Neural cell (in vitro differentiated cells): Measurements from ENCODE around the gene TACC2. TPM values are rescaled to one million over a fixed set of nuclear protein-coding genes. Genes with fewer than 3 reads are reported as not detected.

Experiments
- H2AFZ ChIP-seq: fragments of 200-600, 300-800 bp; sonication (generic), shearing (Covaris generic); 2 replicates; pipeline ENCODE4 v1.6.0; 2014; ENCODE audit warnings: low read depth, mild to moderate bottlenecking, antibody characterized with exemption, low read length, moderate library complexity
- H3F3A ChIP-seq: fragments of 200-600 bp; shearing (Covaris generic); 2 replicates; pipeline ENCODE4 v1.6.1; 2016; ENCODE audit warnings: mild to moderate bottlenecking, moderate library complexity, mixed read lengths, antibody characterized with exemption, low read length; ENCODE audit not compliant: insufficient read depth, poor library complexity, severe bottlenecking
- H3K27ac ChIP-seq: fragments of 200-600, 300-800 bp; sonication (generic), shearing (Covaris generic); 2 replicates; pipeline ENCODE4 v1.5.1; 2014; ENCODE audit warnings: mild to moderate bottlenecking, low read length, moderate library complexity
- H3K27me3 ChIP-seq: fragments of 300-800, 200-600 bp; sonication (generic), shearing (Covaris generic); 2 replicates; pipeline ENCODE4 v1.6.0; 2014; ENCODE audit warnings: mild to moderate bottlenecking, low read depth, low read length, moderate library complexity; ENCODE audit not compliant: insufficient read depth
- H3K36me3 ChIP-seq: fragments of 300-800, 200-600 bp; sonication (generic), shearing (Covaris generic); 2 replicates; pipeline ENCODE4 v1.5.1; 2014; ENCODE audit warnings: mild to moderate bottlenecking, antibody characterized with exemption, low read length, moderate library complexity; ENCODE audit not compliant: insufficient read depth
- H3K4me2 ChIP-seq: fragments of 300-800, 200-600 bp; sonication (generic), shearing (Covaris generic); 2 replicates; pipeline ENCODE4 v1.6.0; 2014; ENCODE audit warnings: mild to moderate bottlenecking, low read length
- H3K4me3 ChIP-seq: fragments of 300-800, 200-600 bp; sonication (generic), shearing (Covaris generic); 2 replicates; pipeline ENCODE4 v1.5.1; 2014; ENCODE audit warnings: mild to moderate bottlenecking, low read length, moderate library complexity
- H3K79me2 ChIP-seq: fragments of 200-600 bp; shearing (Covaris generic); replicated peaks from 2 replicates; pipeline ENCODE4 v1.6.0; 2014; ENCODE audit warnings: mild to moderate bottlenecking, low read length, moderate library complexity; ENCODE audit not compliant: insufficient read depth
- H3K9ac ChIP-seq: fragments of 300-800, 200-600 bp; sonication (generic), shearing (Covaris generic); 2 replicates; pipeline ENCODE4 v1.6.1; 2016; ENCODE audit warnings: mild to moderate bottlenecking, low read length, mixed read lengths
- H3K9me2 ChIP-seq: fragments of 200-600 bp; shearing (Covaris generic); 2 replicates; pipeline ENCODE4 v1.6.1; 2016; ENCODE audit warnings: mild to moderate bottlenecking, low read length, mixed read lengths; ENCODE audit not compliant: insufficient read depth
- H3K9me3 ChIP-seq: fragments of 200-600, 300-800 bp; sonication (generic), shearing (Covaris generic); 2 replicates; pipeline ENCODE4 v1.6.1; 2016; ENCODE audit warnings: mild to moderate bottlenecking, mixed run types, low read length, moderate library complexity, mixed read lengths
- H4K20me1 ChIP-seq: fragments of 200-600 bp; shearing (Covaris generic); 2 replicates; pipeline ENCODE4 v1.6.1; 2016; ENCODE audit warnings: mild to moderate bottlenecking, mixed run types; ENCODE audit not compliant: insufficient read depth
- CTCF ChIP-seq: fragments of 450-650 bp; IDR thresholded peaks from 2 replicates; pipeline ENCODE4 v1.5.1; 2014; ENCODE audit warnings: antibody characterized with exemption, mild to moderate bottlenecking, moderate library complexity; ENCODE audit not compliant: poor library complexity, severe bottlenecking
- EP300 ChIP-seq: fragments of 450-650 bp; conservative IDR thresholded peaks from 2 replicates; pipeline ENCODE4 v1.6.1; 2014; ENCODE audit warnings: antibody characterized with exemption, mild to moderate bottlenecking, moderate library complexity; ENCODE audit not compliant: poor library complexity, severe bottlenecking
- EZH2 ChIP-seq: fragments of 200-600, 300-800 bp; shearing (Covaris generic), sonication (generic); IDR thresholded peaks from 2 replicates; pipeline ENCODE4 v1.6.1; 2014; ENCODE audit warnings: antibody characterized with exemption, low read length, borderline replicate concordance, mild to moderate bottlenecking; ENCODE audit not compliant: insufficient read depth, poor library complexity, severe bottlenecking
- MXI1 ChIP-seq: fragments of 450-650 bp; conservative IDR thresholded peaks from 2 replicates; pipeline ENCODE4 v1.6.1; 2014; ENCODE audit warnings: antibody characterized with exemption, mild to moderate bottlenecking; ENCODE audit not compliant: poor library complexity, severe bottlenecking
- POLR2AphosphoS5 ChIP-seq: IDR thresholded peaks from 2 replicates; pipeline ENCODE4 v1.6.1; 2012
- RAD21 ChIP-seq: fragments of 450-650 bp; conservative IDR thresholded peaks from 2 replicates; pipeline ENCODE4 v1.6.1; 2014; ENCODE audit warnings: antibody characterized with exemption, mild to moderate bottlenecking, moderate library complexity
- REST ChIP-seq: IDR thresholded peaks from 2 replicates; pipeline ENCODE4 v1.6.1; 2012; ENCODE audit warnings: borderline replicate concordance
- SMC3 ChIP-seq: fragments of 450-650 bp; conservative IDR thresholded peaks from 2 replicates; pipeline ENCODE4 v1.6.1; 2014; ENCODE audit warnings: antibody characterized with exemption, mild to moderate bottlenecking, moderate library complexity; ENCODE audit not compliant: poor library complexity
- TAF1 ChIP-seq: IDR thresholded peaks from 2 replicates; pipeline ENCODE4 v1.6.1; 2012; ENCODE audit warnings: low read depth
- polyA plus RNA-seq: library from polyadenylated mRNA; depleted of rRNA; stranded (reverse); fragments of >200 nt; gene quantifications from 2 replicates; pipeline ENCODE4 v1.2.3, GENCODE V29; 2014

Gene TACC2
- polyA plus RNA-seq, 1 donor from 2014 or later: 17.6 TPM

- Histone ChIP-seq H3K27ac (no peak overlapping the region), H3K9me2 (no peaks in the 10 kb centered on the region), H3K4me2 (no peak overlapping the region), H2AFZ (no peak overlapping the region), H3K27me3 (no peaks in the 10 kb centered on the region), H3K9ac (no peak overlapping the region), H4K20me1 (no peaks in the 10 kb centered on the region), H3K79me2 (no peaks in the 10 kb centered on the region), H3K36me3 (peaks cover 11% of the 10 kb centered on the region), H3F3A (no peaks in the 10 kb centered on the region), H3K4me3 (no peak overlapping the region), H3K9me3 (no peaks in the 10 kb centered on the region)
- TF ChIP-seq RAD21 (no peak), CTCF (no peak), EP300 (no peak), MXI1 (no peak), POLR2AphosphoS5 (no peak), EZH2 (no peak), SMC3 (no peak), TAF1 (no peak), REST (no peak)
Observed at GRCh38 chr10:122216047-122216446, 227.1 kb downstream of the TACC2 start.

- no peaks in the 10 kb centered on the region for H3K79me2 ChIP-seq
- no peak overlapping the region for H3K9ac ChIP-seq
- H3K36me3 ChIP-seq: peaks cover 11% of the 10 kb centered on the region
- TF ChIP-seq CTCF (no peak), MXI1 (no peak), TAF1 (no peak), EP300 (no peak), RAD21 (no peak), POLR2AphosphoS5 (no peak), SMC3 (no peak), REST (no peak), EZH2 (no peak)
- no peaks in the 10 kb centered on the region for H4K20me1 ChIP-seq
- no peak overlapping the region for H3K4me3 ChIP-seq
- H3K27me3 ChIP-seq: no peaks in the 10 kb centered on the region
- H3K9me2 ChIP-seq: no peaks in the 10 kb centered on the region
- no peak overlapping the region for H3K4me2 ChIP-seq
- no peak overlapping the region for H2AFZ ChIP-seq
- H3F3A ChIP-seq: no peaks in the 10 kb centered on the region
- H3K9me3 ChIP-seq: no peaks in the 10 kb centered on the region
- no peak overlapping the region for H3K27ac ChIP-seq
Observed at GRCh38 chr10:122219340-122219739, 230.4 kb downstream of the TACC2 start.
